ENCODE data around the gene UBL7.

Gene UBL7, protein sequence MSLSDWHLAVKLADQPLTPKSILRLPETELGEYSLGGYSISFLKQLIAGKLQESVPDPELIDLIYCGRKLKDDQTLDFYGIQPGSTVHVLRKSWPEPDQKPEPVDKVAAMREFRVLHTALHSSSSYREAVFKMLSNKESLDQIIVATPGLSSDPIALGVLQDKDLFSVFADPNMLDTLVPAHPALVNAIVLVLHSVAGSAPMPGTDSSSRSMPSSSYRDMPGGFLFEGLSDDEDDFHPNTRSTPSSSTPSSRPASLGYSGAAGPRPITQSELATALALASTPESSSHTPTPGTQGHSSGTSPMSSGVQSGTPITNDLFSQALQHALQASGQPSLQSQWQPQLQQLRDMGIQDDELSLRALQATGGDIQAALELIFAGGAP

DNA sequence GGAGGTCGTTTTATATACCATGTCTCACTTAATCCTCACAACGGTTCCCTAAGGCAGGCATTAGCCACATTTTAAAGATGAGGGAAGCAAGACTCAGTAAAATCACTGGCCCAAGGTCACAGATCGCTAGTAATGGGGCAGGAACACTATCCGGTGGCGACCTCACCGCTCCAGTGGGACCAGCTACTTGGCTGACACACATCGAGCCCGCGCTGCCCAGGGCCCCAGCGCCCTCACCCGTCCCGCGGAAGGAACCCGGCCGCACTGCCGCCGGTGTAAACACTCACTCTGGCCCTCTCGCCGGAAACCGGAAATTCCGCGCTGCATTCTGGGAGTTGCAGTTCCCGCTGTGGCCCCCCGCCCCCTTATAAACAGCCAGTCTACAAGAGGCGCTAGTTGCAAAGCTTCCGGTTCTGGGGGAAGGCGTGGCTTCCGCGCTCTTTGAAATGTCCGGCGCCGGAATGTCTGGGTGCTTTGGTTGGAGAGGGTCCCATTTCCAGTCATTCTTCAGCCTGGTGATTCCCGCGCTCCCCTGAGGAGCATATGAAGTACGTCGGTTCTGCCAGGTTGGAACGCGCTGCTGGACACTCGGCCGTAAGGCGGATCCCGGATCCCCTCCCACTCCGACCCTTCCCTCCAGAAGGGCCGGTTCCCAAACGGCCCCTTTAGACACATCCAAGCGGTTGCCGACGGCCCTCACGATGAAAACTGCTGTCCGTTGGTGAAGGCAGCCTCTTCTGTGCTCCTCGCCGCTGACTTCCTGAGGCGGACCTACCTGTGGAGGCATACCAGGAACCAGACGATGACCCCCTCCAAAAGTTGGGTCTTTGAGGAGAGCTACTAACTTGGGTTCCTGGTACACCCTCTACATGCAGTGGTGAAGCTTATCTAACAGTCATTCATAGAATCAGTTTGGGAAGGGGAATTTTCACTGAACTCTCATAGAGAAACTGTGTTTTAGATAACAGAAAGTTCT, at the start of gene UBL7:
Gene UBL7, minus strand, starts transcription at position 290 of the 976 bp plus-strand sequence. CDS start 2,293 bp downstream, outside the sequence.
- peak within 1 kb of the TSS; percentile 94 for H3K4me3 Mint-ChIP-seq
- peaks cover 52% of the 10 kb centered on the region for H3K4me1 Mint-ChIP-seq (ENCODE audit: low read depth)
- peak within 1 kb of the TSS; percentile 99 for H3K27ac Mint-ChIP-seq

DNA sequence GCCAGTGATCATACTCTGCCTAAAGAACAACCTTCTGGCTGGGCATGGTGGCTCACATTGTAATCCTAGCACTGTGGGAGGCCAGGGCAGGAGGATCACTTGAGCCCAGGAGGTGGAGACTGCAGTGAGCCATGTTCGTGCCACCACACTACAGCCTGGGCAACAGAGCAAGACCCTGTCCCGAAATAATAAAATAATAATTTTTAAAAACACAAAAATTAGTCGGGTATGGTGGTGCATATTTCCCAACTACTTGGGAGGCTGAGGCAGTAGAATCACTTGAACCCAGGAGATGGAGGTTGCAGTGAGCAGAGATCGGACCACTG, 45.5 kb upstream of the UBL7 start:
- Mint-ChIP-seq H3K9me3 (no peaks in the 10 kb centered on the region), H3K27me3 (no peaks in the 10 kb centered on the region), H3K4me3 (no peak overlapping the region), H3K4me1 (ENCODE audit: low read depth) (peaks cover under 1% of the 10 kb centered on the region), H3K27ac (no peak overlapping the region), H3K36me3 (ENCODE audit: low read depth) (peaks cover 23% of the 10 kb centered on the region)
- no peak for DNase-seq

More for the DNA sequence above, at the start of gene UBL7:
- H3K36me3 Mint-ChIP-seq (ENCODE audit: low read depth) = peaks cover 56% of the 10 kb centered on the region
- no peaks in the 10 kb centered on the region for H3K27me3 Mint-ChIP-seq
- no peaks in the 10 kb centered on the region for H3K9me3 Mint-ChIP-seq
- DNase-seq = peak; percentile 97

DNA sequence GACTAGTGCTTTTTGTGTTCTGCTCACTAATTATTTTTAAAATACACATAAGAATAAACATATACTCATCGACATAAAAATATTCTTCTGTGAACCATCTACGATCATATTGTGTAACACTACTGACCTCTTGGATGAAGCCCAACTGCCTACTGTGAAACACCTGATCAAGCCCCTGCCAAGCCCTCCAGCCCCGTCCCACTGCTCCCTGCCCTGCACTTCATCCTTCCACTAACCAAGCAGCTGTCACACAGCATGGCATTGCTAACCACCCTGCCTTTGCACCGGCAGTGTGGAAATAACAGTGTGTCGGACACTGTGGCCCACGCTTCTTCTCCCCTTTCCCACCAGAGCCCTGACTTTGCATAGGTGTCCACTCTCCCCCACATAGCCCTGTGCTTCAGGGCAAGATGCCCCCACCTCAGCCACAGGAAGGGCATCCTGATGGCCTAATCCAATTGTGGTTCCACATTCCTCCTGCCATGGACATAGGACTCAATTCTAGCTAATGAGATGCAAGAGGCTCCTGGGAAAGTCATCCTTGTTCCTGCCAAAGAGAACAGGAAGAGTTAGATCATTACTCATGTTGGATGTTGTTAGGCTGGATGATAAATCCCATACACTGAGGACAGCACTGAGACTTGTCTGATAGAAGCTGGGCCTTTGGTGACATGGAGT, 45.0 kb upstream of the UBL7 start:
- Mint-ChIP-seq H3K4me3 (no peak overlapping the region), H3K27ac (no peak overlapping the region), H3K9me3 (no peaks in the 10 kb centered on the region), H3K27me3 (no peaks in the 10 kb centered on the region), H3K36me3 (ENCODE audit: low read depth) (peaks cover 23% of the 10 kb centered on the region), H3K4me1 (ENCODE audit: low read depth) (no peaks in the 10 kb centered on the region)
- no peak for DNase-seq

DNA sequence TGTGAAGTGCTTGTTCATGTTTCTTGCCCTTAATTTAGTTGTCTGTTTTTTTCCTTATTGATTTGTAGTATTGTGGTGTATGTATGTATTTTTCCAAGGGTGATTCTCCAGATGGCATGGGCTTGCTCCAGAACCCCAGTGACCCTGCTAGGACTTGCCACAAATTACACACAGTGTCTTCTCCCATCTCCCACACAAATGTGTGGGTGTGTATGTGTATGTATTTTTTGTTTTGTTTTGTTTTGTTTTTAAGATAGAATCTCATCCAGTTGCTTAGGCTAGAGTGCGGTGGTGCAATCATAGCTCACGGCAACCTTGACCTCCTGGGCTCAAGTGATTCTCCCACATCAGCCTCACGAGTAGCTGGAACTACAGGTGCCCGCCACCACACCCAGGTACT, 43.9 kb upstream of the UBL7 start:
- H3K9me3 Mint-ChIP-seq = no peaks in the 10 kb centered on the region
- no peaks in the 10 kb centered on the region for H3K4me1 Mint-ChIP-seq (ENCODE audit: low read depth)
- H3K36me3 Mint-ChIP-seq (ENCODE audit: low read depth) = peaks cover 23% of the 10 kb centered on the region
- no peaks in the 10 kb centered on the region for H3K27me3 Mint-ChIP-seq
- no peak overlapping the region for H3K4me3 Mint-ChIP-seq
- DNase-seq = no peak
- H3K27ac Mint-ChIP-seq = no peak overlapping the region

DNA sequence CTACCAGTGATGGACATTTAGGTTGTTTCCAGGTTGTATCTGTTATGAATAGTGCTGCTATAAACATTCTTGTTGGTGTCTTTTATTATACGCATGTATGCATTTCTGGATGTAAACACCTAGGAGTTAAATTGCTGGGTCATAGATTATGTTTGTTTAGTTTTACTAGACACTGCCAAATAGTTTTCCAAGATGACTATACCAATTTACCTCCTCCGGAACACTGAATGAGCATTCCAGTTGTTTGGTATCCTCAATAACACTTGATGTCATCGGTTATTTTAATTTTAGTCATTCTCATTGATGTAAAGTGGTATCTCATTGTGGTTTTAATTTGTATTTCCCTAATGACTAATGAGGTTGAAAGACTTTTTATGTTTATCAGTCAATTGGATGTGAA, 43.5 kb upstream of the UBL7 start:
- H3K4me1 Mint-ChIP-seq (ENCODE audit: low read depth) = no peaks in the 10 kb centered on the region
- no peak overlapping the region for H3K4me3 Mint-ChIP-seq
- no peaks in the 10 kb centered on the region for H3K27me3 Mint-ChIP-seq
- peaks cover 23% of the 10 kb centered on the region for H3K36me3 Mint-ChIP-seq (ENCODE audit: low read depth)
- no peaks in the 10 kb centered on the region for H3K9me3 Mint-ChIP-seq
- DNase-seq = no peak
- H3K27ac Mint-ChIP-seq = no peak overlapping the region

DNA sequence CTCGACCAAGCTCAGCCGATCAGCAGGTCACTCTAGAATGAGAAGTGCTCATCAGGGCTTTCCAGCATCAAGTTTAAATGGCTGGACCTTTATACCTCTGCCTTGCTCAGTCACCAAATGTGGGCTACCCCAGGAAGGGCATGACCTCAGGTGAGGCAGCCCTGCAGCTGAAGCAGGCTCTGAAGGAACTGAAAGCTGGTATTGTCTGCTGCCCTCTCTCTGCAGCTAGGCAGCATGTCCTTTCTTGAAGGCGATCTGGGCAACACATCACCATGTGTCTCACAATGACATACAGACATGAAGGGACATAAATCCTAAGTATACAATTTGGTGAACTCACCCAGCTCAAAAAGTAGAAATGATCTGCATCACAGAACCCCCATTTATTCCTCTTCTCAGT, 41.3 kb upstream of the UBL7 start:
- DNase-seq = no peak

DNA sequence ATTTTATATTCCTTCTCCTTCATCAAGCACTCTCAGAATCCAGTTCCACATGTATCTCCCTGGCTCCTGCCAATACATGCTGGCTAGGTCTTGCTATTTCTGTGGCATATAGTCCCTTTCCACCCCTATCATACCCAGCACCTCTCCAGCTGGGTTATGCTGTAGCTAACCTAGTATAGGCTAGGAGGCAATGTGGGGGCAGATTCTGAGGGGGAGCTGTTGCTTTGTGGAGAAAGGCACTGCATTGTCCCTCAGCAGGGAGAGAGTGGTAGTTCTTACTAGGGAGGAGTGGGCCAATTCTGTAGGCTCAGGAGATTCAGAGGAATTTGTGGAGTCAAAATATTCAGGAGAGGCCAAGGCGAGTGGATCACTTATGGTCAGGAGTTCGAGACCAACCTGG, 39.4 kb upstream of the UBL7 start:
- H3K4me3 Mint-ChIP-seq = no peak overlapping the region
- H3K27ac Mint-ChIP-seq = no peak overlapping the region
- H3K27me3 Mint-ChIP-seq = no peaks in the 10 kb centered on the region
- H3K4me1 Mint-ChIP-seq (ENCODE audit: low read depth) = no peaks in the 10 kb centered on the region
- peaks cover 20% of the 10 kb centered on the region for H3K36me3 Mint-ChIP-seq (ENCODE audit: low read depth)
- DNase-seq = no peak
- H3K9me3 Mint-ChIP-seq = no peaks in the 10 kb centered on the region

More for the DNA sequence above, 41.3 kb upstream of the UBL7 start:
- H3K4me1 Mint-ChIP-seq (ENCODE audit: low read depth) = no peaks in the 10 kb centered on the region
- H3K9me3 Mint-ChIP-seq = no peaks in the 10 kb centered on the region
- H3K4me3 Mint-ChIP-seq = no peak overlapping the region
- H3K27ac Mint-ChIP-seq = no peak overlapping the region
- H3K36me3 Mint-ChIP-seq (ENCODE audit: low read depth) = peaks cover 23% of the 10 kb centered on the region
- H3K27me3 Mint-ChIP-seq = no peaks in the 10 kb centered on the region

DNA sequence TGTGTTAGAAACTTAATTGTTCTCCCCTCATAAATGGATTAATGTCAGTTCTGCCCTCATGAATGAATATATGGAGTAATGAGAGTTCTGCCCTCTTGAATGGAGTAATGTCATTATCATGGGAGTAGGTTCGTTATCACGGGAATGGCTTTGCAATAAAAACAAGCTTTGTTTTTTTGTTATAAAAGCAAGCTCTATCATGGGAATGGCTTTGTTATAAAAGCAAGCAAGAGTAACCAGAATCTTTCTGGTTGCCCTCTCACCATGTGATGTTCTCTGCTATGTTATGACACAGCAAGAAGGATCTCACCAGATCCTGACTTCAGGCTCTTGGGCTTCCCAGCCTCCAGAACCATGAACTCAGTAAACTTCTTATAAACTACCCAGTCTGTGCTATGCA, 38.4 kb upstream of the UBL7 start:
- no peaks in the 10 kb centered on the region for H3K9me3 Mint-ChIP-seq
- H3K27me3 Mint-ChIP-seq = no peaks in the 10 kb centered on the region
- no peak overlapping the region for H3K4me3 Mint-ChIP-seq
- peaks cover 16% of the 10 kb centered on the region for H3K36me3 Mint-ChIP-seq (ENCODE audit: low read depth)
- DNase-seq = no peak
- no peaks in the 10 kb centered on the region for H3K4me1 Mint-ChIP-seq (ENCODE audit: low read depth)
- no peak overlapping the region for H3K27ac Mint-ChIP-seq

DNA sequence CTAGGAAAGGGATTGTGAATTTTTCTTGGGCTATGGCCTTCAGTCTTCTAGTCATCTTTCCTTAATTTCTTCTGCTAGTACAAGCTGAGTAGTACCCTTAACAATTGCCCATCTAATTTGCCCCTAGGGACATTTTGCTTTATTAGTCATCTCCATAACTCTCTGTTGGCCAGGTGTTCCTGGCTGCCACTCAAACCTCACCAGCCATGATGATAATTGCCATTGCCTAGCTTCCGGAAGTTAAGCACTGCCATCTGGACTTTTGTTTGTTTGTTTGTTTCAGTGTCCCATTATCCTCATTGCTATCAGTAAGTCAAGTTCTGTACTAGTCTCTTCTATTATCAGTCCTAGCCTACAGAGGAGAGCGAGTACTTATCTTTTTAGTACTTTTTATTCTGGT, 36.6 kb upstream of the UBL7 start:
- H3K27ac Mint-ChIP-seq = no peak overlapping the region
- H3K36me3 Mint-ChIP-seq (ENCODE audit: low read depth) = peaks cover 10% of the 10 kb centered on the region
- H3K4me1 Mint-ChIP-seq (ENCODE audit: low read depth) = no peaks in the 10 kb centered on the region
- H3K9me3 Mint-ChIP-seq = no peaks in the 10 kb centered on the region
- DNase-seq = no peak
- H3K27me3 Mint-ChIP-seq = no peaks in the 10 kb centered on the region
- no peak overlapping the region for H3K4me3 Mint-ChIP-seq

DNA sequence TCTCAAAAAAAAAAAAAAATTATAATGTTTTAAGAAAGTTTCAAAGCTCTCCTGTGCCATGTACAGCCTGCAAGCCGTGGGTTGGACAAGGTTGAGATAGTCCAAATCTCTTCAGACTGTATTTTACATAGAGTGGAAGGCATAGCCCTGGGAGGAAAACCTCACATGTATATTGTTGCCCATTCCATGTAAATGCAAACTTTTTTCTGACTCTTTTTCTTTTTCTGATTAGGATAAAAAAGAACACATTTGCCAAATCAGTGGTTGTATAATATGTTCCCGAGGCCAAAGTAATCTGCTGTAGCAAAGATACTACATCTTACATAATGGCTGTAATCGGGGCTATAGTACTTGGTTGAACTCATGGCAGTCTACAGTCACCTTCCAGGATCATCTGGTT, 35.7 kb upstream of the UBL7 start:
- no peak overlapping the region for H3K27ac Mint-ChIP-seq
- no peaks in the 10 kb centered on the region for H3K27me3 Mint-ChIP-seq
- H3K4me1 Mint-ChIP-seq (ENCODE audit: low read depth) = no peaks in the 10 kb centered on the region
- DNase-seq = no peak
- H3K9me3 Mint-ChIP-seq = no peaks in the 10 kb centered on the region
- H3K36me3 Mint-ChIP-seq (ENCODE audit: low read depth) = peaks cover 7% of the 10 kb centered on the region
- no peak overlapping the region for H3K4me3 Mint-ChIP-seq

DNA sequence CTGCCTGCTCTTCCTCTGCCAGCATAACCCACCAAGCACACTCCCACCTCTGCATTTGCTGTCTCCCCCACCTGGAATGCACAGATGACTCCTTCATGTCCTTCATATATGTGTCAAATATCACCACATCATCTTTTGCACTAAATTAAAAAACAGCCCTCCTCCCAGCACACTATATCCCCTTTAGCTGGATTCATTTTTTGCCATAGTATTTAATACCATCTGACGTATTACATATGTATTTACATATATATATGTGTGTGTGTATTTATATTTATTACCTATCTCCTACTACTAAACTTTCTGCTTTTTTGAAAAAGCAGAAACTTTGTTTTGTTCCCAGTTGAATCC, 29.4 kb upstream of the UBL7 start:
- Mint-ChIP-seq H3K36me3 (ENCODE audit: low read depth) (peaks cover 9% of the 10 kb centered on the region), H3K27me3 (no peaks in the 10 kb centered on the region), H3K27ac (peak overlapping the region; percentile 89), H3K4me1 (ENCODE audit: low read depth) (peaks cover 13% of the 10 kb centered on the region), H3K4me3 (peak overlapping the region; percentile 68), H3K9me3 (no peaks in the 10 kb centered on the region)
- DNase-seq = no peak

DNA sequence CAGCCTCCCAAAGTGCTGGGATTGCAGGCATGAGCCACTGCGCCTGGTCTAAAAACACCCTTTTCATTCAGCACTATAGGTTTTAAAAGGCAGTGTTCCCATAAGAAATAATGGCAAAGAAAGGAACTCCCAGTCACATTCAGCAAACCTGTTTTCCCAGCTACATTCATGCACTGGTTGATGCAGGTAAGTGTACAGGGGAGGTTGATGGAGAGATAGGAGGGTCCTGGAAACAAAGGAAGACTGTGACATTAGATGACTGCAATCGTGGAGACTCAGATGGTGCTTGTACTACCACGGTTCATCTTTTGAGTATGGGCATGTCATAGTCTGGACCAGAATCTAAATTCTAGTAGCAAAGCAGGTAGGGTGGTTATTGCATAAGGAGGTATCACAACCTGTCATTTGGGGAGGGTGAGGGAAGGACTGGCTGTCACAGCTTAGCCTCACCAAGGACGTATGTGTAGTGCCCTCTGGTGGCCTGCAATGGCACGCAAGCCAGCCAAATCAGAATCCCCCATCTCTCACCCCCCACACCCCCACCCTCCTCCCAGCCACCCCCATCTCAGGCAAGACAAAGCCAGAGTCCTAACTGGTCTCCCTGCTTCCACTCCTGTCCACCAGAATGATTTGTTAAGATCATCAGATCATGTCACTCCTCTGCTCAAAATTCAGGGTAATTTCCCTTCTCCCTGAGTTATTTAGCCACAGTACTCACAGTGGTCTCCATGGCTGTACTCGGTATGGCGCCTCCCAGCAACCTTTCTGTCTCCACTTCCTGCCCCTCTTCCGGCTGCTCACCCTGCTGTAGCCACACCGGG, 28.8 kb upstream of the UBL7 start:
- DNase-seq = peak; percentile 81
- H3K27ac Mint-ChIP-seq = peak overlapping the region; percentile 89
- no peaks in the 10 kb centered on the region for H3K9me3 Mint-ChIP-seq
- no peaks in the 10 kb centered on the region for H3K27me3 Mint-ChIP-seq
- peak overlapping the region; percentile 68 for H3K4me3 Mint-ChIP-seq
- H3K36me3 Mint-ChIP-seq (ENCODE audit: low read depth) = peaks cover 9% of the 10 kb centered on the region
- peaks cover 13% of the 10 kb centered on the region for H3K4me1 Mint-ChIP-seq (ENCODE audit: low read depth)

DNA sequence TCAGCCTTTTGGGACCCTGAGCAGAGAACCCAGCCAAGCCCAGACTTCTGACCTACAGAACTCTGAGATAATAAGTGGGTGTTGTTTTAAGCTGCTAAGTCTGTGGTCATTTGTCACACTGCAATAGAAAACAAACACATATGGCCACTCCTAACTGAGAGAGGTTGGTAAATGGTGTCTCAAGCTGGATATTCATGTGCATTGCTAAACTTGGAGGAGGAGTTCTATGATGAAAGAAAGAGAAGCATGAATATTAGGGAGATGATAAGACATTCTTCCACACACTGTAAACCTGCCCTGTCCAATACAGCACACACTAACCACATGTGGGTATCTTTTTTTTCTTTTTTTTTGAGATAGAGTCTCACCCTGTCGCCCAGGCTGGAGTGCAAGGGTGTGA, 27.8 kb upstream of the UBL7 start:
- Mint-ChIP-seq H3K4me1 (ENCODE audit: low read depth) (peaks cover 13% of the 10 kb centered on the region), H3K9me3 (no peaks in the 10 kb centered on the region), H3K4me3 (no peak overlapping the region), H3K27ac (no peak overlapping the region), H3K27me3 (no peaks in the 10 kb centered on the region), H3K36me3 (ENCODE audit: low read depth) (peaks cover 7% of the 10 kb centered on the region)
- no peak for DNase-seq

DNA sequence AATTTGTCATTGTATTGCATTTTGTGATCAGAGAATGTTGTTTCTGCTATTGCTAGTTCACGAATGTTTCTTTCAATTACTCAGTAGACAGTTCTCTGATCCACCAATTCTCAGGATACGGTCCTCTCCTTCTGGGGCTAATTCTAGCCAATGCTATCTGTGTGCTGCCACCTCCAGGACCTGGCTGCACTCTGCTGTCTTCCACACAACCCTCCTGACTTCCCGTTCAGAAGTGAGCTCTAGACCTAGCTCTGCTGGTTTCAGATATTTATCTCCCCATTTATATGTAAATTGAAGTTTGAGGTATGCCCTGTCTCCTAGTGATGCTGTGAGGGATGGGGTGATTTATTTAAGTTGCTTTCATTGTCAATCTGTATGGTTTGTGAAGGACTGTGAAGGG, 21.7 kb upstream of the UBL7 start:
- Mint-ChIP-seq H3K4me1 (ENCODE audit: low read depth) (no peaks in the 10 kb centered on the region), H3K36me3 (ENCODE audit: low read depth) (peaks cover 30% of the 10 kb centered on the region), H3K4me3 (no peak overlapping the region), H3K27me3 (no peaks in the 10 kb centered on the region), H3K9me3 (no peaks in the 10 kb centered on the region), H3K27ac (no peak overlapping the region)
- no peak for DNase-seq

Data from activated T-cell treated with anti-CD3 and anti-CD28 coated beads, Interleukin-2, amount 50 U/mL, for 24 hours (primary cell).